SH-SY5Y (cell line): Measurements from ENCODE around the gene MIEF1.

Experiments
- GATA2 ChIP-seq: IDR thresholded peaks from 2 replicates; pipeline ENCODE4 v1.6.1; 2011; ENCODE audit warnings: mild to moderate bottlenecking, low read depth, low read length
- GATA3 ChIP-seq: IDR thresholded peaks from 2 replicates; pipeline ENCODE4 v1.6.1; 2011; ENCODE audit warnings: low read depth, mild to moderate bottlenecking, low read length, moderate library complexity

DNA sequence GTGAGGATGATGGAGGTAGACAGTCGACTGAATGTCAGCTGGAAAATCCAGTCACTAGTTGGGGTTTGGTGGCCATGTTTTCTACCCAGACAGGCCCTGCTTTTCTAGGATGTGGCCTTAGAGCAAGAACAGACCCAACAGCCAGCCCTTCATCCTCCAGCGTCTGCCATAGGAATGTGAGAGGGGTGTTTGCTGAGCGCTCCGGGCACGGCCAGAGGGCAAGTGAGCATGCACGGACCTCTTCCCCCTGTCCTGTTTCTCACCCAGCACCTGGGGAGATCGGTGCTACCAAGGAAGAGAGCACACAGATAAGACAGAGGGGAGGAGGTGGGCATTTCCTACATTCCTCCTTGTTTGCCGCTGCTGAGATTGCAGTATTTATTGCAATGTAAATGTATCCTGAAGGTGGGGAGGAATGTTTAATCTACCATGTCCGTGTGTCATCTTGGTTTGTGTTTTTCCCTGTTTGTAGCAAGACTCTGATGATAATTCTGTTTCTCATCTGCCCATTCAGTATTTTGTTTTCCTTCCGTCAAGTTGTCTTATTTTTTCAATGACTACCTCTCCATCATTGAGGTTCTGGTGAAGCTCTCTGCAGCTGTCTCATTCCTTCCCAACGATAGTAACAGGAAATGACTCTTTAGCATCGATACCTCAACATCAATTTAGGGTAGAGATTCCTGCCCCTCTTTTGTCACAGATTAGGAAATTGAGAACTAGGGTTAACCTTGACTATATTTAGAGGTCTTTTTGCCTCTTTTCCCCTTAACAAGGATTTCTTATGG is 13.4 kb downstream of the MIEF1 start:
- TF ChIP-seq GATA3 = no peak
- no peak for TF ChIP-seq GATA2
